Measurements from ENCODE around the gene RNF152. TPM values are rescaled to one million over a fixed set of nuclear protein-coding genes. Genes with fewer than 3 reads are reported as not detected.

The RNF152 gene
- total and polyA plus RNA-seq, 2 of the 13 experiments (the other 11 are each of a cell fraction or from before 2014, with no cell fraction given): 0.04 TPM; not detected in 1

DNA sequence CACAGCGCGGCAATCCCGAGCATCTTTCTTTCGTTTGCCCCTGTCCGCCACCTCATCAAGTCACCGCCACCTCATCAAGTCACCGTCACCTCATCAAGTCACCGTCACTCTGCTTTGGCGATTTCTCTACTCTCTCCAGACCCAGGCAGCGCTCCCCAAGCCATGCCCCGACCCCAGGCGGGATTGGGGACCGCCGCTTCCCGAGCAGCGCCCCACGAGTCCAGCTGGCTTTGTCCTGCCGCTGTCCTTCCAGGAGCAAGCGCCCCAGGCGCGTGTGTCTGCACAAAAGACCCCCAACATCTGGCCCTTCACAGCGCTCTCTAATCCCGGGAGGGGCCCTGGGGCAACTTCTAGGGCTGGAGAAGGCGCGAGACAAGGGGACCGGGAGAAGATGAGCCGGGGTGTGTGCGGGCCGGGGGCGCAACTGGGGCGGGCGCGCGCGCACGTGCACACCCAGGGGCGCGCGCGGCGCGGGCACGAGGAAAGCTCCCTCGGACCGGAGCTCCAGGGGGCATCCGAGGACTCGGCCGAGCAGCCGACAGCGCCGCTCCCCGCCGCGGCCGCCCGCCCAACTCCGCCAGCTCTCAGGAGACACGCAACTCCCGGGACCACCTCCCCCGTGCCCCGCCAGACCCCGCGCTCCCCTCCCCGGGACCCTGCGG, 633 bp upstream of the RNF152 start (continued):
- TF ChIP-seq MTF1 (CRISPR knock-in tag; IDR thresholded peaks at IDR 0.05) (no peak), ZNF280D (CRISPR knock-in tag; IDR thresholded peaks at IDR 0.05) (no peak), ZNF143 (CRISPR knock-in tag; IDR thresholded peaks at IDR 0.05) (no peak), ZNF574 (CRISPR knock-in tag; IDR thresholded peaks at IDR 0.05) (0 out of 2 replicates have a peak, but pooled peaks have one; percentile 19)
- TF ChIP-seq, protein P1, sequence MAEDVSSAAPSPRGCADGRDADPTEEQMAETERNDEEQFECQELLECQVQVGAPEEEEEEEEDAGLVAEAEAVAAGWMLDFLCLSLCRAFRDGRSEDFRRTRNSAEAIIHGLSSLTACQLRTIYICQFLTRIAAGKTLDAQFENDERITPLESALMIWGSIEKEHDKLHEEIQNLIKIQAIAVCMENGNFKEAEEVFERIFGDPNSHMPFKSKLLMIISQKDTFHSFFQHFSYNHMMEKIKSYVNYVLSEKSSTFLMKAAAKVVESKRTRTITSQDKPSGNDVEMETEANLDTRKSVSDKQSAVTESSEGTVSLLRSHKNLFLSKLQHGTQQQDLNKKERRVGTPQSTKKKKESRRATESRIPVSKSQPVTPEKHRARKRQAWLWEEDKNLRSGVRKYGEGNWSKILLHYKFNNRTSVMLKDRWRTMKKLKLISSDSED (CRISPR knock-in tag; IDR thresholded peaks at IDR 0.05): no peak
- TF ChIP-seq, protein P2, sequence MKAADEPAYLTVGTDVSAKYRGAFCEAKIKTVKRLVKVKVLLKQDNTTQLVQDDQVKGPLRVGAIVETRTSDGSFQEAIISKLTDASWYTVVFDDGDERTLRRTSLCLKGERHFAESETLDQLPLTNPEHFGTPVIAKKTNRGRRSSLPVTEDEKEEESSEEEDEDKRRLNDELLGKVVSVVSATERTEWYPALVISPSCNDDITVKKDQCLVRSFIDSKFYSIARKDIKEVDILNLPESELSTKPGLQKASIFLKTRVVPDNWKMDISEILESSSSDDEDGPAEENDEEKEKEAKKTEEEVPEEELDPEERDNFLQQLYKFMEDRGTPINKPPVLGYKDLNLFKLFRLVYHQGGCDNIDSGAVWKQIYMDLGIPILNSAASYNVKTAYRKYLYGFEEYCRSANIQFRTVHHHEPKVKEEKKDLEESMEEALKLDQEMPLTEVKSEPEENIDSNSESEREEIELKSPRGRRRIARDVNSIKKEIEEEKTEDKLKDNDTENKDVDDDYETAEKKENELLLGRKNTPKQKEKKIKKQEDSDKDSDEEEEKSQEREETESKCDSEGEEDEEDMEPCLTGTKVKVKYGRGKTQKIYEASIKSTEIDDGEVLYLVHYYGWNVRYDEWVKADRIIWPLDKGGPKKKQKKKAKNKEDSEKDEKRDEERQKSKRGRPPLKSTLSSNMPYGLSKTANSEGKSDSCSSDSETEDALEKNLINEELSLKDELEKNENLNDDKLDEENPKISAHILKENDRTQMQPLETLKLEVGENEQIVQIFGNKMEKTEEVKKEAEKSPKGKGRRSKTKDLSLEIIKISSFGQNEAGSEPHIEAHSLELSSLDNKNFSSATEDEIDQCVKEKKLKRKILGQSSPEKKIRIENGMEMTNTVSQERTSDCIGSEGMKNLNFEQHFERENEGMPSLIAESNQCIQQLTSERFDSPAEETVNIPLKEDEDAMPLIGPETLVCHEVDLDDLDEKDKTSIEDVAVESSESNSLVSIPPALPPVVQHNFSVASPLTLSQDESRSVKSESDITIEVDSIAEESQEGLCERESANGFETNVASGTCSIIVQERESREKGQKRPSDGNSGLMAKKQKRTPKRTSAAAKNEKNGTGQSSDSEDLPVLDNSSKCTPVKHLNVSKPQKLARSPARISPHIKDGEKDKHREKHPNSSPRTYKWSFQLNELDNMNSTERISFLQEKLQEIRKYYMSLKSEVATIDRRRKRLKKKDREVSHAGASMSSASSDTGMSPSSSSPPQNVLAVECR (CRISPR knock-in tag; IDR thresholded peaks at IDR 0.05; ENCODE audit: borderline replicate concordance): 0 out of 2 replicates have a peak, but pooled peaks have one; percentile 16
